Astrocyte (in vitro differentiated cells and primary cell): ENCODE measurements around the gene AHNAK2. TPM values are rescaled to one million over a fixed set of nuclear protein-coding genes. Genes with fewer than 3 reads are reported as not detected.
"Not testable (repeated sequence)": the region's sequence is repeated elsewhere in the genome, so short reads cannot be mapped to it uniquely, and the experiment has no call there.

ENCODE experiments used
- DNase-seq: peaks from one replicate; pipeline ENCODE4 v3.0.0-alpha.2; 2010; ENCODE audit warnings: low read depth
- FAIRE-seq: peaks from 2 replicates; lab custom pipeline; 2011; peaks lifted over from hg19 to GRCh38; lab: Jason Lieb, UNC
- H2AFZ ChIP-seq: 2 replicates; pipeline ENCODE4 v1.6.0; 2012; ENCODE audit warnings: low read depth, low read length, inconsistent platforms
- H3K27ac ChIP-seq: 2 replicates; pipeline ENCODE4 v1.5.1; 2011; ENCODE audit warnings: low read depth, low read length, inconsistent platforms
- H3K27me3 ChIP-seq: 2 replicates; pipeline ENCODE4 v1.6.0; 2011; ENCODE audit warnings: low read length, inconsistent platforms; ENCODE audit not compliant: insufficient read depth
- H3K36me3 ChIP-seq: 2 replicates; pipeline ENCODE4 v1.5.1; 2011; ENCODE audit warnings: low read length, inconsistent platforms; ENCODE audit not compliant: insufficient read depth
- H3K4me1 ChIP-seq: 2 replicates; pipeline ENCODE4 v1.5.1; 2011; ENCODE audit warnings: low read length, inconsistent platforms; ENCODE audit not compliant: insufficient read depth
- H3K4me2 ChIP-seq: 2 replicates; pipeline ENCODE4 v1.6.0; 2012; ENCODE audit warnings: low read length, inconsistent platforms
- H3K4me3 ChIP-seq: 2 replicates; pipeline ENCODE4 v1.5.1; 2011; ENCODE audit warnings: low read depth, mild to moderate bottlenecking, low read length, inconsistent platforms; ENCODE audit not compliant: insufficient read depth
- H3K79me2 ChIP-seq: 2 replicates; pipeline ENCODE4 v1.6.0; 2012; ENCODE audit warnings: mild to moderate bottlenecking, low read length, inconsistent platforms; ENCODE audit not compliant: insufficient read depth
- H3K9ac ChIP-seq: 2 replicates; pipeline ENCODE4 v1.6.0; 2012; ENCODE audit warnings: mild to moderate bottlenecking, low read length, inconsistent platforms
- H3K9me3 ChIP-seq: 2 replicates; pipeline ENCODE4 v1.5.1; 2012; ENCODE audit warnings: low read depth, mild to moderate bottlenecking, low read length, inconsistent platforms; ENCODE audit not compliant: insufficient read depth
- H4K20me1 ChIP-seq: 2 replicates; pipeline ENCODE4 v1.6.0; 2012; ENCODE audit warnings: low read length, inconsistent platforms; ENCODE audit not compliant: insufficient read depth
- H3K27ac Mint-ChIP-seq: one replicate; pipeline ENCODE4 v1.8.0; 2021; ENCODE audit warnings: mild to moderate bottlenecking, mixed read lengths; ENCODE audit not compliant: unreplicated experiment
- H3K27me3 Mint-ChIP-seq: one replicate; pipeline ENCODE4 v1.8.0; 2021; ENCODE audit warnings: low read depth, mixed read lengths; ENCODE audit not compliant: unreplicated experiment
- H3K36me3 Mint-ChIP-seq: one replicate; pipeline ENCODE4 v1.8.0; 2021; ENCODE audit warnings: low read depth, mixed read lengths; ENCODE audit not compliant: unreplicated experiment
- H3K4me1 Mint-ChIP-seq: one replicate; pipeline ENCODE4 v1.8.0; 2021; ENCODE audit warnings: low read depth, mixed read lengths; ENCODE audit not compliant: unreplicated experiment
- H3K4me3 Mint-ChIP-seq: one replicate; pipeline ENCODE4 v1.8.0; 2021; ENCODE audit warnings: mild to moderate bottlenecking, moderate library complexity, mixed read lengths; ENCODE audit not compliant: unreplicated experiment
- H3K9me3 Mint-ChIP-seq: one replicate; pipeline ENCODE4 v1.8.0; 2021; ENCODE audit warnings: mild to moderate bottlenecking, mixed read lengths; ENCODE audit not compliant: unreplicated experiment
- CTCF ChIP-seq: IDR thresholded peaks from 2 replicates; pipeline ENCODE4 v1.5.1; 2011; ENCODE audit warnings: low read depth, mild to moderate bottlenecking, inconsistent platforms, low read length, moderate library complexity; ENCODE audit not compliant: insufficient read depth
- EZH2 ChIP-seq: IDR thresholded peaks from 2 replicates; pipeline ENCODE4 v1.6.1; 2012; ENCODE audit warnings: mild to moderate bottlenecking, low read length, inconsistent platforms; ENCODE audit not compliant: insufficient read depth
- total RNA-seq: library from RNA; stranded (reverse); gene quantifications from 2 replicates; pipeline ENCODE4 v1.2.1, GENCODE V29; 2021

AHNAK2 gene
- total RNA-seq, 1 donor from 2014 or later = 44.7 TPM

DNA sequence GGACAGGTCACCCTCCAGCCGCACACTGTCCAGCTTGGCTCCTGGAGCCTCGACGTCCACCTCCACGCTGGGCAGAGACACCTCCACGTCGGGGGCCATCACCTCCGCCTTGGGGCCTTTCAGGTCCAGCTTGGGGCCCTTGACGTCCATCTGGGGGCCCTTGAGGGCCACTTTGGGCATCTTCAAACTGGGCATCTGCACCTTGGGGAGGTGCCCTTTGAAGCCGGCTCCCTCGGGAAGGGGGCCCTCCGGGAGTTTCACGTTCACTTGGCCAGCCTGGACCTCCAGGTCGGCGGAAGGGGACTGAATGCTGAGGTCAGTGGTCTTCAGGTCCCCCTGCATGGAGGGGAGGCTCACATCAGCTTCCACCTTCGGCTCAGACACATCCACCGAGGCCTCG lies 28.2 kb downstream of the AHNAK2 start:
- Histone ChIP-seq H3K79me2 (no peaks in the 10 kb centered on the region), H3K36me3 (no peaks in the 10 kb centered on the region), H4K20me1 (no peaks in the 10 kb centered on the region), H3K4me1 (no peaks in the 10 kb centered on the region), H3K4me3 (no peak overlapping the region), H3K9ac (no peak overlapping the region), H3K4me2 (no peak overlapping the region), H3K9me3 (no peaks in the 10 kb centered on the region), H2AFZ (no peak overlapping the region), H3K27me3 (no peaks in the 10 kb centered on the region), H3K27ac (no peak overlapping the region)
- no peak for DNase-seq
- peaks cover 19% of the 10 kb centered on the region for H3K36me3 Mint-ChIP-seq
- no peak for TF ChIP-seq EZH2
- TF ChIP-seq CTCF = no peak
- no peak for FAIRE-seq
- peaks cover 2% of the 10 kb centered on the region for H3K9me3 Mint-ChIP-seq
- no peak overlapping the region for H3K4me3 Mint-ChIP-seq
- no peaks in the 10 kb centered on the region for H3K4me1 Mint-ChIP-seq
- H3K27ac Mint-ChIP-seq = no peak overlapping the region
- H3K27me3 Mint-ChIP-seq = peaks cover 3% of the 10 kb centered on the region

- FAIRE-seq, H3K4me1 ChIP-seq, H3K27ac Mint-ChIP-seq, H3K27me3 Mint-ChIP-seq, H3K9me3 Mint-ChIP-seq, H3K9me3 ChIP-seq, H4K20me1 ChIP-seq, H3K4me3 Mint-ChIP-seq, DNase-seq, H3K4me1 Mint-ChIP-seq, H3K4me3 ChIP-seq, H3K27me3 ChIP-seq, H3K27ac ChIP-seq, H3K79me2 ChIP-seq, H3K9ac ChIP-seq, H3K4me2 ChIP-seq, H2AFZ ChIP-seq, H3K36me3 ChIP-seq: not testable (repeated sequence)
- peaks cover 18% of the 10 kb centered on the region for H3K36me3 Mint-ChIP-seq
Observed at GRCh38 chr14:104949406-104949955, 28.7 kb downstream of the AHNAK2 start.

DNA sequence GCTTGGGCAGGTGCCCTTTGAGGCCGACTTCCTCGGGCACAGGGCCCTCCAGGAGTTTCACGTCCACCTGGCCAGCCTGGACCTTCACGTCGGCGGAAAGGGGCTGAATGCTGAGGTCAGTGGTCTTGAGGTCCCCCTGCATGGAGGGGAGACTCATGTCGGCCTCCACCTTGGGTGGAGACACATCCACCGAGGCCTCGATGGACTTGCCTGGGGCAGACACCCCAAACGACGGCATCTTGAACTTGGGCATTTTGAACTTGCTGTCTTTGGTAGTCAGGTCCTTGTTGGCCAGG lies 29.5 kb downstream of the AHNAK2 start:
- Histone ChIP-seq H3K4me2 (no peak overlapping the region), H3K9ac (no peak overlapping the region), H3K4me3 (no peak overlapping the region), H3K79me2 (no peaks in the 10 kb centered on the region), H2AFZ (no peak overlapping the region), H3K27me3 (no peaks in the 10 kb centered on the region), H3K4me1 (no peaks in the 10 kb centered on the region), H3K27ac (no peak overlapping the region), H3K36me3 (no peaks in the 10 kb centered on the region), H4K20me1 (no peaks in the 10 kb centered on the region), H3K9me3 (no peaks in the 10 kb centered on the region)
- peaks cover 2% of the 10 kb centered on the region for H3K9me3 Mint-ChIP-seq
- TF ChIP-seq EZH2 = no peak
- no peak for TF ChIP-seq CTCF
- no peaks in the 10 kb centered on the region for H3K4me1 Mint-ChIP-seq
- no peak for DNase-seq
- H3K36me3 Mint-ChIP-seq = peaks cover 15% of the 10 kb centered on the region
- H3K27ac Mint-ChIP-seq = no peak overlapping the region
- H3K27me3 Mint-ChIP-seq = peaks cover 3% of the 10 kb centered on the region
- H3K4me3 Mint-ChIP-seq = no peak overlapping the region
- FAIRE-seq = no peak

DNA sequence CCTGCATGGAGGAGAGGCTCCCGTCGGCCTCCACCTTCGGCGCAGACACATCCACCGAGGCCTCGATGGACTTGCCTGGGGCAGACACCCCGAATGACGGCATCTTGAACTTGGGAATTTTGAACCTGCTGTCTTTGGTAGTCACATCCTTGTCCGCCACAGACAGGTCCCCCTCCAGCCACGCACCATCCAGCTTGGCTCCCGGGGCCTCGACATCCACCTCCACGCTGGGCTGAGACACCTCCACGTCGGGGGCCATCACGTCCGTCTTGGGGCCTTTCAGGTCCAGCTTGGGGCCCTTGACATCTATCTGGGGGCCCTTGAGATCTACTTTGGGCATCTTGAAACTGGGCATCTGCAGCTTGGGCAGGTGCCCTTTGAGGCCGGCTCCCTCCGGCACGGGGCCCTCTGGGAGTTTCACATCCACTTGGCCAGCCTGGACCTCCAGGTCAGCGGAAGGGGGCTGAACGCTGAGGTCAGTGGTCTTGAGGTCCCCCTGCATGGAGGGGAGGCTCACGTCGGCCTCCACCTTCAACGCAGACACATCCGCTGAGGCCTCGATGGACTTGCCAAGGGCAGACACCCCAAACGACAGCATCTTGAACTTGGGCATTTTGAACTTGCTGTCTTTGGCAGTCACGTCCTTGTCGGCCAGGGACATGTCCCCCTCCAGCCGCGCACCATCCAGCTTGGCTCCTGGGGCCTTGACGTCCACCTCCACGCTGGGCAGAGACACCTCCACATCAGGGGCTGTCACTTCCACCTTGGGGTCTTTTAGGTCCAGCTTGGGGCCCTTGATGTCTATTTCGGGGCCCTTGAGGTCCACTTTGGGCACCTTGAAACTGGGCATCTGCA lies 30.1 kb downstream of the AHNAK2 start:
- not testable (repeated sequence) for H3K4me3 Mint-ChIP-seq, H4K20me1 ChIP-seq, H3K4me1 ChIP-seq, H3K27me3 Mint-ChIP-seq, H3K27me3 ChIP-seq, H3K27ac Mint-ChIP-seq, H3K4me1 Mint-ChIP-seq, H3K9ac ChIP-seq, H3K9me3 Mint-ChIP-seq, H3K9me3 ChIP-seq, H3K27ac ChIP-seq, H3K79me2 ChIP-seq, H3K4me2 ChIP-seq, DNase-seq, H2AFZ ChIP-seq, H3K4me3 ChIP-seq, FAIRE-seq, H3K36me3 ChIP-seq
- peaks cover 13% of the 10 kb centered on the region for H3K36me3 Mint-ChIP-seq
